ENCODE measurements around the gene NKIRAS2. TPM values are rescaled to one million over a fixed set of nuclear protein-coding genes. Genes with fewer than 3 reads are reported as not detected.

NKIRAS2 gene
- total and polyA plus RNA-seq, 10 donors: 11.3 to 38.8 (median 22.7) TPM

- no peak for DNase-seq
- Histone ChIP-seq H3K9me3 (no peaks in the 10 kb centered on the region), H3K4me1 (peaks cover 0 to 11% (median 5%) of the 10 kb centered on the region in 6 donors), H3K4me3 (no peak overlapping the region), H3K36me3 (no peaks in the 10 kb centered on the region), H3K27me3 (replicated peaks in 1 of 7) (peaks cover 0 to 14% (median 0%) of the 10 kb centered on the region in 7 donors), H3K27ac (no peak overlapping the region)
- TF ChIP-seq POLR2A (IDR thresholded peaks at IDR 0.05) (no peak), POLR2AphosphoS5 (IDR thresholded peaks at IDR 0.05) (no peak)
- TF ChIP-seq, protein P1, sequence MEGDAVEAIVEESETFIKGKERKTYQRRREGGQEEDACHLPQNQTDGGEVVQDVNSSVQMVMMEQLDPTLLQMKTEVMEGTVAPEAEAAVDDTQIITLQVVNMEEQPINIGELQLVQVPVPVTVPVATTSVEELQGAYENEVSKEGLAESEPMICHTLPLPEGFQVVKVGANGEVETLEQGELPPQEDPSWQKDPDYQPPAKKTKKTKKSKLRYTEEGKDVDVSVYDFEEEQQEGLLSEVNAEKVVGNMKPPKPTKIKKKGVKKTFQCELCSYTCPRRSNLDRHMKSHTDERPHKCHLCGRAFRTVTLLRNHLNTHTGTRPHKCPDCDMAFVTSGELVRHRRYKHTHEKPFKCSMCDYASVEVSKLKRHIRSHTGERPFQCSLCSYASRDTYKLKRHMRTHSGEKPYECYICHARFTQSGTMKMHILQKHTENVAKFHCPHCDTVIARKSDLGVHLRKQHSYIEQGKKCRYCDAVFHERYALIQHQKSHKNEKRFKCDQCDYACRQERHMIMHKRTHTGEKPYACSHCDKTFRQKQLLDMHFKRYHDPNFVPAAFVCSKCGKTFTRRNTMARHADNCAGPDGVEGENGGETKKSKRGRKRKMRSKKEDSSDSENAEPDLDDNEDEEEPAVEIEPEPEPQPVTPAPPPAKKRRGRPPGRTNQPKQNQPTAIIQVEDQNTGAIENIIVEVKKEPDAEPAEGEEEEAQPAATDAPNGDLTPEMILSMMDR (IDR thresholded peaks at IDR 0.05 in 8 of 11, conservative IDR thresholded peaks at IDR 0.05 in 3 of 11): no peak
- intact Hi-C loops (cut with DNase I; ENCODE audit: low total_unique reads): no loop called here
- whole genome bisulfite sequencing, 5 donors: 89 to 97% (median 91%) methylated on average over 18 to 20 of the region's 20 CpGs
These were observed 22.9 kb downstream of the NKIRAS2 start for GRCh38 chr17:42042598-42043319.

DNA sequence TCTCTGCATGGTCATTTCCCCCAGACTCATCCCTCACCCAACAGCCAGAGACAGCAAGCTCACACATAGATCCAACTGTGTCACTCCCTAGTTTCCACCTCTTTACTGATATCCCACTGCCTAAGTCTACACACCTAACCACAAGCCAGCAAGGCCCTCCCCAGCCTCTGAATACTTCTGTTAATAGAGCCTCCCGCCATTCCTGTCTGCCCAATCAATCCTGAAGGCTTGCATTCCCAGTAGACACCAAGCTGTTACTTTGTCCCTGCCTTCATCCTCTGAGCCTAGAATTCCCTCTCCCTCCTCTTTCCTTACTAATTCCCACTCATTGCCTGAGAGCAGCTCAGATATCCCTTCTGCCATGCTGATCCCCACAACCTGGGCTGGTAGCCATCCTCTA lies 25.8 kb downstream of the NKIRAS2 start:
- TF ChIP-seq POLR2A (IDR thresholded peaks at IDR 0.05) (no peak), POLR2AphosphoS5 (IDR thresholded peaks at IDR 0.05) (no peak)
- TF ChIP-seq, protein P1 (IDR thresholded peaks at IDR 0.05 in 8 of 11, conservative IDR thresholded peaks at IDR 0.05 in 3 of 11): no peak
- DNase-seq: no peak
- Histone ChIP-seq H3K27me3 (replicated peaks in 1 of 7) (peaks cover 0 to under 1% (median 0%) of the 10 kb centered on the region in 7 donors), H3K9me3 (no peaks in the 10 kb centered on the region), H3K36me3 (no peaks in the 10 kb centered on the region), H3K4me1 (peaks cover 0 to 18% (median 9%) of the 10 kb centered on the region in 6 donors), H3K27ac (no peak overlapping the region), H3K4me3 (no peak overlapping the region)
- 76 to 90% (median 85%) methylated on average over 1 of the region's 1 CpG for WGBS, 5 donors
- intact Hi-C loops (cut with DNase I; ENCODE audit: low total_unique reads): no loop called here

GRCh38 chr17:42047343-42047742 lies 27.5 kb downstream of the NKIRAS2 start:
- 83 to 89% (median 86%) methylated on average over 11 to 12 of the region's 12 CpGs for WGBS, 5 donors
- H3K27me3 ChIP-seq (replicated peaks in 1 of 7): peaks cover 0 to 12% (median 0%) of the 10 kb centered on the region in 7 donors
- no peak for DNase-seq
- intact Hi-C loops (cut with DNase I; ENCODE audit: low total_unique reads): no loop called here
- peaks cover 0 to 24% (median 14%) of the 10 kb centered on the region in 6 donors for H3K4me1 ChIP-seq
- no peak overlapping the region for H3K27ac ChIP-seq
- H3K36me3 ChIP-seq: no peaks in the 10 kb centered on the region
- H3K4me3 ChIP-seq: no peak overlapping the region
- TF ChIP-seq POLR2A (IDR thresholded peaks at IDR 0.05) (no peak), POLR2AphosphoS5 (IDR thresholded peaks at IDR 0.05) (no peak)
- TF ChIP-seq, protein P1 (IDR thresholded peaks at IDR 0.05 in 8 of 11, conservative IDR thresholded peaks at IDR 0.05 in 3 of 11): no peak
- no peaks in the 10 kb centered on the region for H3K9me3 ChIP-seq

DNA sequence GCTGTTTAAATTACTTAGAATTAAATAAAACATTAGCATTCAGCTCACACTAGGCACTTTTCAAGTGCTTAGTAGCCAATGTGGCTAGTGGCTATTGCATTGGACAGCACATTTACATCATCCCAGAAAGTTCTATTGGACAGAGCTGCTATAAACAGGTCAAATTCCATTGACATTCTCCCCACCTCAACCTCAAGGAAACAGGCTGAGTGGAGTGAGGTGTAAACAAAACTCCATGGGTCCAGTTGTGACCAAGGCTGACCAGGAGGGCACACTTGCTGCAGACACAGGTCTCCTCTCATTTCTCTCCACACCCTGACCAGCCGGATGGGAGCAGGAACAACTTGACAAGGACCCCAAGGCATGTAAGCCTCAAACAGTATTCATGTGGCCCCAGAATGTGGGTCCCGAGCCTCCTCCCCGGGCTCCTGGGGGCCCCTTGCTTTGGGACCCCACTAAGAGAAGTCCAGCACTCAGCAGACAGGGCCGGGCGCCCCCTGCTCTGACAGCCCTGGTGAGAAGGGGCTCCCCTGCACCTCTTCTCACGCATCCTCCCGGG lies 30.0 kb downstream of the NKIRAS2 start:
- no peaks in the 10 kb centered on the region for H3K9me3 ChIP-seq
- H3K36me3 ChIP-seq: no peaks in the 10 kb centered on the region
- H3K4me3 ChIP-seq: peak overlapping the region; percentile 44 to 81 (median 54)
- TF ChIP-seq, protein P1 (IDR thresholded peaks at IDR 0.05 in 8 of 11, conservative IDR thresholded peaks at IDR 0.05 in 3 of 11): no peak
- TF ChIP-seq POLR2AphosphoS5 (IDR thresholded peaks at IDR 0.05): no peak
- no peak for TF ChIP-seq POLR2A (IDR thresholded peaks at IDR 0.05)
- peak overlapping the region in 1 of 8 donors; percentile 43 for H3K27ac ChIP-seq
- intact Hi-C loops (cut with DNase I; ENCODE audit: low total_unique reads): no loop called here
- DNase-seq: no peak
- H3K27me3 ChIP-seq (replicated peaks in 1 of 7): peaks cover 0 to 35% (median 0%) of the 10 kb centered on the region in 7 donors
- peaks cover 0 to 24% (median 14%) of the 10 kb centered on the region in 6 donors for H3K4me1 ChIP-seq
- 0 to 17% (median 1%) methylated on average over 1 to 7 of the region's 7 CpGs for WGBS, 5 donors
